Subcutaneous adipose tissue (tissue), 4 donors: ENCODE results near the gene FSTL3. TPM values are rescaled to one million over a fixed set of nuclear protein-coding genes. Genes with fewer than 3 reads are reported as not detected.

Source experiments
- CTCF ChIP-seq: fragments of 450-650 bp; IDR thresholded peaks from one replicate; pipeline ENCODE4 v1.5.1; 2016; ENCODE audit warnings: low read depth, mild to moderate bottlenecking, control low read depth, antibody characterized with exemption, moderate library complexity
- total RNA-seq, 4 donors: library from RNA; depleted of rRNA; stranded (reverse); fragments of >200 nt; gene quantifications; one replicate each; pipeline ENCODE4 v1.1.0, GENCODE V29; 2016

The FSTL3 gene
- total RNA-seq, 4 donors from 2014 or later, result 54.5 to 124 (median 91.4) TPM

- TF ChIP-seq CTCF, result no peak
These were observed 41.1 kb upstream of the FSTL3 start for GRCh38 chr19:634975-635652.

- TF ChIP-seq CTCF, result no peak
These were observed 37.3 kb upstream of the FSTL3 start for GRCh38 chr19:638906-639252.

- TF ChIP-seq CTCF, result no peak
These were observed 36.7 kb upstream of the FSTL3 start, which contains the start of gene FGF22 for GRCh38 chr19:639253-640160. Gene FGF22, plus strand, starts transcription at chr19:639879. Its CDS starts 47 bp downstream, at chr19:639926.

- no peak for TF ChIP-seq CTCF
These were observed 36.0 kb upstream of the FSTL3 start for GRCh38 chr19:640161-640558.

GRCh38 chr19:640606-641189 lies 35.5 kb upstream of the FSTL3 start:
- no peak for TF ChIP-seq CTCF

GRCh38 chr19:641702-642101 lies 34.5 kb upstream of the FSTL3 start:
- TF ChIP-seq CTCF, result no peak
